GM21423 (cell line): ENCODE results near the gene TEX19.
"Not testable (repeated sequence)": the region's sequence is repeated elsewhere in the genome, so short reads cannot be mapped to it uniquely, and the experiment has no call there.

ENCODE experiments used
- ATAC-seq: cut with Tn5 transposase; IDR thresholded peaks from one replicate; pipeline ENCODE4 v1.9.1; 2021; ENCODE audit warnings: mild to moderate bottlenecking, moderate library complexity; ENCODE audit not compliant: unreplicated experiment

Gene TEX19

GRCh38 chr17:82333279-82334171, 25.5 kb upstream of the TEX19 start, which contains the start of gene SECTM1:
TSS of gene SECTM1 (minus strand) at chr17:82333766. CDS start at chr17:82327240, 6,526 bp downstream.
- ATAC-seq = no peak

DNA sequence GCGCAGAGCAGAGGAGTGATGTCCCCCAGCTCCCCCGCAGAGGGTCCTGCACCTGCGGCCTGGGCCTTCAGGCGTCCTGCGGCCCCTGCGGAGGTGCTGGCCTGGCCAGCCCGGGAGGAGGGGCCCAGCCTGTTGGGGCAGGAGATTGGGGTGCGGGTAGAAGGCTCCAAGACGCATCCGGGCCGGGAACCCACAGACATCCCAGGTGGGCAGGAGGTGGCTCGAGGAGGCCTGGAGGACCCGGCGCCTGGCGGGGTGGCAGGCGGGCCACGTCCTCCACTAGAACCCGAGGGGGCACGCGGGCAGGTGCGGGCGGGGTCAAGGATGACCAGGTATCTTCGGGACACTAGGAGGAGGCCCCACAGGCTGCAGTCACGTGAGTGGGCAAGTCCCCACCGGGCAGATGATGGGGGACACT, 24.8 kb upstream of the TEX19 start:
- ATAC-seq = no peak

- ATAC-seq = no peak
These were observed 24.2 kb upstream of the TEX19 start for GRCh38 chr17:82334622-82335394.

DNA sequence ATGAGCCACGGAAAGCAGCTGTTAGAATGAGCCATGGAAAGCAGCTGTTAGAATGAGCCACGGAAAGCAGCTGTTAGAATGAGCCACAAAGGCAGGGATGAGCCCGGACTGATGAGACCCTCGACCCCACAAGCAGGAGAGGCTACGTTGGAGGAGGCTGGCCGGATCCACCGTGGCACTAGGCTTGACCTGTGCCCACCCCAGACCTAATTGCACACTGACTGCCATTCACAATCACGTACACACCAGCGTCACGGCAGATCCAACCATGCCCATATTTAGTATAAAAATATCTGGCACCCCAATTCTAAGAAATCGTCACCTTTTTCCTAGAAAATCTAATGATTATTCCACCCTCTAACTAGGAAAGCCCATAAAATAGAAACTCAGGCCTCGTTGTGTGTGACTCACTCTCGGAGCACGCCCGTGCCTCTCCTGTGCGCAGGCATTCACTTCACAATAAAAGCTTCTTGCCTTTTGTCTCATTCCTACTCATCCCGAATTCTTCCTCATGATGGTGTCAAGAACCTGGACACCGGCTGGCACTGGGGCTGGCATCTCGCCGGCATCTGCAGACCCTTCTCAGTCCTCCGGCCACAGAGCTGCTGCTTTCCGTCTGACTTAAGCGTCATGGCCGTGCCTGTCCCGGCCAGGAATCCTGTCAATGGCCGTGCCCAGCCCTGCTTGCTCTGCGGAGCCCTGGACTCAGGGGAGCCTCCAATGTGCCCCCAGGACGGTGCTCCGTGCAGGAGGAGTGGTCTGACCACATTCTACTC, 20.0 kb upstream of the TEX19 start:
- no peak for ATAC-seq

- ATAC-seq = no peak
These were observed 19.1 kb upstream of the TEX19 start for GRCh38 chr17:82339634-82340580.

- no peak for ATAC-seq
These were observed 16.5 kb upstream of the TEX19 start for GRCh38 chr17:82342361-82343079.

- ATAC-seq = no peak
These were observed 15.5 kb upstream of the TEX19 start for GRCh38 chr17:82343560-82343959.

DNA sequence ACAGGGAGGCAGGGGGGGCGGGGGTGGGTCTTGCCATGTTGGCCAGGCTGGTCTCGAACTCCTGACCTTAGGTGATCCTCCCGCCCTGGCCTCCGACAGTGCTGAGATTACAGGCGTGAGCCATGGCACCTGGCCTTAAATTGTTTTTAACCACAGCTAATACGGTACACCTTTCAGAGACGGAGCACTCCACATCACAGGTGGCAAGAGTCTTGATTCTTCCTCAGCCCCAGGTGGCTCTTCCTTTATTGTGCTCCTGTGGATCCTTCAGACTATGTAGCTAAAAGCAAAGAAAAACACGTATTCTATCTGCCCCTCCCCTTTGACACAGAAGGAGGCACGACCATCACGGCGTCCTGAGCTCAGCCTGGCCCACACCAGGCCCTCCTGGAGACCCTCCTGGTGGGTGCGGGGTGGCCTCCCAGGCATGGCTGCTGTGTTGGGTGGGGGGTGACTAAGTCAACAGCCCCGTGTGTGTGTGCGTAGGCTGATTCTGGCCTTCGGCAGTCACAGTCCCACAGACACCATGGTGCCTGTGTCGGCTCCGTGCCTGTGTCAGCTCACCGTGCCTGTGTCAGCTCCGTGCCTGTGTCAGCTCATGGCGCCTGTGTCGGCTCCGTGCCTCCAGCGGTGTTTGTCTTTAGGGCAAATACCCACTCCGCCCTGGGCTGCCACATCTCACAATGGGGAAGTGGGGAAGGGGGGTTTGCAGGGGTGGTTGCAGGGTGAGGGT, 14.7 kb upstream of the TEX19 start:
- no peak for ATAC-seq

DNA sequence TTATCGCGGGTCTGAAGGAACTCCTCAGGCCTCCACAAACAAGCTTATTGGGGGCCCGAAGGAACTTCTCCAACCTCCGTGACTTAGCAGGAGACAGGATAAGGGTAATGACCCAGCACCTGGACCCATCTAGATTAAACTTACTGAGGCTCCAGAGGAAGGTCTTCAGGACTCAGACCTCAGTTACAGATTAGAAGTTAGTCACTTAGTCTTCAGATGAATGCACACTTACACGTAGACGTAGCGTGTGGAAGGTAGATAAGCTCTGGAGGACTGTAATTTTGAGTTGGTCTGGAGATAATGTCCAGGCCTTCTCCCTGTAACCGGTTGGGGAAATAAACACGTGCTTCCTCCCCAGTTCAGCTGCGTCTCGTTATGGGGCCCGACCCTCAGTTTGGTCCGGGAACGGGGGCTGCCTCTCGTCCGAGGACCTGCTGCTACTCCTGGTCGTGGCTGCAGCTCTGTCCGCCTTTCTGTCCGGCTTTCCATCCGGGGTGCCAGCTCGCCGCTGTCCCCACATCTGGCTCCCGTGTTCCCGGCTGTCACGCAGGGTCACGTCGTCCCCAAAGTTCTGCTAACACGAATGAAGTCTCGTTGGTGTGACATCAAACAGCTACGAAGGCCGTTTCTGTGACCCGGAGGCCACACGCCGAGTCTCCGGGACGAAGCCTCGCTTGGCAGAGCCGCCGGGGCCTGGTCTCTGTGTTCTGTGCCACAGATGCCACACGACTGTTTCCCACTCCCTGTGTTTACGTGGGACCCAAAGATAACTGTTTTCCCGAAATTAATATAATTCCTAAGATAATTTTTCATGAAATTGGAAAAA, 13.7 kb upstream of the TEX19 start:
- ATAC-seq = no peak

DNA sequence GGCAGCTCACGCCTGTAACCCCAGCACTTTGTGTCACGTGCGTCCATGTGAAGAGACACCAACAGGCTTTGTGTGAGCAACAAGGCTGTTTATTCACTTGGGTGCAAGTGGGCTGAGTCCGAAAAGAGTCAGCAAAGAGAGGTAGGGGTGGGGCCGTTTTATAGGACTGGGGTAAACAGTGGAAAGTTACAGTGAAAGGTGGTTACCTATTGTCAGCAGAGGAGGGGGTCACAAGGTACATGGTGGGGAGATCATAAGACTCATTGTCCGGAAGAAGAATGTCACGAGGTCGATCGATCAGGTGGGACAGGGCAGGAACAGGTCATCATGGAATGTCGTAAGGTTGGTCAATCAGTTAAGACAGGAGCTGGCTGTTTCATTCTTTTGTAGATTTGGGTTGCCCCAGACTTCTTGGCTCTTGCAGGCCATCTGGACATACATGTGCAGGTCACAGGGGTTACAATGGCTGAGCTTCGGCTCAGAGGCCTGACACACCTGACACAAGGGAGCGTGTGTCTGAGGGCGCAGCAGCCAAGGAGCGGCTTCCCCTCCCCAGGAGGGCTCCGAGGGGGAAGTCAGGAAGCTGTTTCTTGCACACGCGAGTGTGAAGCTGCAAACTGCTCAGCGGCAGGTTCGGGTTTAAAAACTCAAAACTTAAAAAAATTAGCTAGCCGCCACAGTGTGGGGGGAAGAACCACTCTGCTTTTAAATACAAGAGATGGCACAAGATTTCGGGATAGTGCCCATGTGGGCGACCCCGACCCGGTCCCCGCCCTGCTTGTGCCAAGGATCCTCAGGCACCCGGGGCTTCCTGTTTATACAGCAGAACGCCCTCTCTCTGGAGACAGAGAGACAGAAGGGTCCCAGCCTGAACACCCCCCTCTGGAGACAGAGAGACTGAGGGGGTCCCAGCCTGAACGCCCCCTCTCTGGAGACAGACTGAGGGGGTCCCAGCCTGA, 12.4 kb upstream of the TEX19 start:
- ATAC-seq = no peak

- ATAC-seq = not testable (repeated sequence)
These were observed 11.1 kb upstream of the TEX19 start for GRCh38 chr17:82347994-82348393.

- no peak for ATAC-seq
These were observed 10.6 kb upstream of the TEX19 start for GRCh38 chr17:82348434-82348833.

DNA sequence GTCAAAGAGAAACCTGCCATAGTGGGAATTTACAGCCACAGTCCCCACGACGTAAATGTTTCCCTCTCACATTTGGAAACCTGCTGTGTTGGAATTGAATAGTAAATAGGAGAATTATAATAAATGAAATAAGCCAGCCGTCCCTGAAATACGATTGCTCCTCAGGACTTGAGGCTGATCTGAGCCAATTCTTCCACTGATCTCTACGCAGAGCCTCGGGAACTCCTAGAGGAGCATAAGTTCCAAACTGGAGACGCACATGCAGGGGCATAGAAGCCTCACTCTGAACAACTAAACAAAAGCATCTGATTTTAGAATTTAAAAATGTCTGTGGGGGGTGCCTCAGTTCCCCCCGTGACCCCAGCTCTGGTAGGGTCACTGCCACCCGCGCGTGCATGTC, 10.2 kb upstream of the TEX19 start:
- no peak for ATAC-seq

GRCh38 chr17:82349287-82349701, 9.8 kb upstream of the TEX19 start:
- ATAC-seq = no peak

GRCh38 chr17:82350182-82351030, 8.6 kb upstream of the TEX19 start:
- ATAC-seq = no peak

- ATAC-seq = peak; percentile 69
These were observed 7.8 kb upstream of the TEX19 start for GRCh38 chr17:82351254-82351712.
